ENCODE data around the gene EN2. TPM values are rescaled to one million over a fixed set of nuclear protein-coding genes. Genes with fewer than 3 reads are reported as not detected.

The EN2 gene
- total RNA-seq = not detected

GRCh38 chr7:155458111-155458877, at the start of gene EN2:
Gene EN2, plus strand, starts transcription at chr7:155458129. Its CDS starts 249 bp downstream, at chr7:155458378.
- peak; percentile 37 for ATAC-seq

GRCh38 chr7:155408651-155409586, 49.0 kb upstream of the EN2 start:
- no peak for ATAC-seq

GRCh38 chr7:155409980-155410379, 47.9 kb upstream of the EN2 start:
- no peak for ATAC-seq

GRCh38 chr7:155410431-155410830, 47.5 kb upstream of the EN2 start:
- ATAC-seq = no peak

- no peak for ATAC-seq
Measured at GRCh38 chr7:155411718-155412415, 46.1 kb upstream of the EN2 start.

- peak; percentile 46 for ATAC-seq
Measured at GRCh38 chr7:155412416-155413253, 45.3 kb upstream of the EN2 start.

- no peak for ATAC-seq
Measured at GRCh38 chr7:155414547-155415492, 43.1 kb upstream of the EN2 start.

- ATAC-seq = no peak
Measured at GRCh38 chr7:155416646-155417380, 41.1 kb upstream of the EN2 start.

GRCh38 chr7:155418304-155418703, 39.6 kb upstream of the EN2 start:
- ATAC-seq = no peak

GRCh38 chr7:155418941-155419755, 38.8 kb upstream of the EN2 start:
- ATAC-seq = no peak

GRCh38 chr7:155420116-155420515, 37.8 kb upstream of the EN2 start:
- no peak for ATAC-seq

- ATAC-seq = no peak
Measured at GRCh38 chr7:155422151-155422550, 35.8 kb upstream of the EN2 start.

GRCh38 chr7:155422599-155423336, 35.2 kb upstream of the EN2 start:
- ATAC-seq = no peak

GRCh38 chr7:155423337-155424285, 34.3 kb upstream of the EN2 start:
- ATAC-seq = no peak

- no peak for ATAC-seq
Measured at GRCh38 chr7:155424301-155425010, 33.5 kb upstream of the EN2 start.

GRCh38 chr7:155425011-155425340, 33.0 kb upstream of the EN2 start:
- ATAC-seq = no peak

GRCh38 chr7:155425887-155426286, 32.0 kb upstream of the EN2 start:
- no peak for ATAC-seq

Data from esophagus mucosa (tissue), 1 donor.